Stimulated activated CD4-positive, alpha-beta T cell treated with anti-CD3 and anti-CD28 coated beads, Interleukin-1b, Interleukin-23, amount 100 ng/mL, for 24 hours (primary cell): ENCODE data around the gene SNRNP40.
"Not testable (repeated sequence)": the region's sequence is repeated elsewhere in the genome, so short reads cannot be mapped to it uniquely, and the experiment has no call there.

Source experiments
- DNase-seq, 4 experiments: peaks; one replicate each; pipeline ENCODE4 v3.0.0-alpha.2; 2020; ENCODE audit warnings: low read depth in 4 of 4, low spot score in 1 of 4

The SNRNP40 gene

DNA sequence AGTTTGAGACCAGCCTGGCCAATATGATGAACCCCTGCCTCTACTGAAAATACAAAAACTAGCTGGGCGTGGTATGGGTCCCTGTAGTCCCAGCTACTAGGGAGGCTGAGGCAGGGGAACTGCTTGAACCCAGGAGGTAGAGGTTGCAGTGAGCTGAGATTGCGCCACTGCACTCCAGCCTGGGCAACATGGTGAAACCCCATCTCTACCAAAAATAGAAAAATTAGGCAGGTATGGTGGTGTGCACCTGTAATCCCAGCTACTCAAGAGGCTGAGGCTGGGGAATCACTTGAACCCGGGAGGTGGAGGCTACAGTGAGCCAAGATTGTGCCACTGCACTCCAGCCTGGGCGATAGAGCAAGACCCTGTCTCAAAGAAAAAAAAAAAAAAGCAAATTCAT, 8.8 kb downstream of the SNRNP40 start:
- DNase-seq, result not testable (repeated sequence)

DNA sequence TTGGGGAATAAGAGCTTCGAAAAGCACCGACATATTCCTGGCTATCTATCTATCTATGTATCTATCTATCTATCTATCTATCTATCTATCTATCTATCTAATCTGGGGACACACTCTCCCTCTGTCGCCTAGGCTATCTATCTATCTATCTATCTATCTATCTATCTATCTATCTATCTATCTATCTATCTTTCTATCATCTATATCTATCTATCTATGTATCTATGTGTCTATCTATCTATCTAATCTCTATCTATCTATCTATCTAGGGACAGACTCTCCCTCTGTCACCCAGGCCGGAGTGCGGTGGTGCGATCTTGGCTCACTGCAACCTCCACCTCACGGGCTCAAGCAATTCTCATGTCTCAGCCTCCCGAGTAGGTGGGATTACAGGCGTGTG, 14.2 kb downstream of the SNRNP40 start:
- not testable (repeated sequence) for DNase-seq

DNA sequence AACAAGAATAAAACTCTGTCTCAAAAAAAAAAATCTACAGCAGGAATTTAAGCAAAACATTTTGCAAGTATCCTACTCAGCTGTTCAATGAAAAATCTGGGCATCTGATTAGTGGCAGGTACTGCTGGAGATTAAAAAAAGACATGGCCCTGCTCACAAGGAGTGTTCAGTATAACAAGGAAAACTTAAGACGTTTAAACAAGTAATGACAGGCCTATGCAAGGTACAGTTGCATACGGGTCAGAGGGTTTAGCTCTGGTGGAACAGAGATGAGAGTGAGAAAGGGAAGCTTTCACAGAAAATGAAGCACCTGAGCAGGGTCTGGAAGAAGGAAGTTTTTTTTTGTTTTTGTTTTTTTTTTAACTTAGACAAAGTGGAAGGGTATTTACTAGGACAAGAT, 23.0 kb downstream of the SNRNP40 start:
- no peak for DNase-seq

DNA sequence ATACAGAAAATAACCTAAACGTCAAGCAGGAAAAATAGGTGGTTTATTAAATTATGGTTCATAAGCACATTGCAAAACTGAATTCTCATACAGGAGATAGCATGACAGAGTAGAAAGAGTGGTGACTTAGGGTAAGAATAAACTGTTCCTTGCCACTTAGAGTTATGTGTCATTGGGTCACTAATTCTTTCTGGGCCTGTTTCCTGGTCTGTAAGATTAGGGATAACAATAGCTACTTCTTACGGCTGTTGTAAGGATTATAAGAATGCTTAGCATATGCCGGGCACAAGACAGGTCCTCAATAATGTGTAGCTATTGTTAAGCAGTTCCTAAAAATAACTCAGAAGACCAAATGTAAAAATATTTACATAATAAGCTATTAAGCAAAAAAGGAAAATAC, 24.2 kb downstream of the SNRNP40 start:
- no peak for DNase-seq

DNA sequence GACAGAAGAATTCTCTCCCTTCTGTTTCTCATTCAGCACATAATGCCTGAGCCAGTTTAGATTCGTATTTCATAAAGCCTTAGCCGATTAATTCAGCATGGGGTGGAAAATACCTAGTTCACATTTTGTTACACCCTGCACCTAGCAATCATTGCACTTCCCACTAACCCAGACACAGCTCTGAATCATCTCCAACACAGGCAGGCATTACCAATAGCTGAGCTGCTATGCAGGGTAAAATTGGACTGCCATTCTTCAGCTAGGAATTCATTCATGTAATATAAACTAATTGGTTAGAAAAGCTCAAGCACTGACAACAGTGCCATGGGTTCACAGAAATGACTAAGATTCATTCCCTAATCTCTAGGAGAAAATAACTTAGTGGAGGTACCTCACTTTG, 30.0 kb downstream of the SNRNP40 start:
- DNase-seq, result no peak

DNA sequence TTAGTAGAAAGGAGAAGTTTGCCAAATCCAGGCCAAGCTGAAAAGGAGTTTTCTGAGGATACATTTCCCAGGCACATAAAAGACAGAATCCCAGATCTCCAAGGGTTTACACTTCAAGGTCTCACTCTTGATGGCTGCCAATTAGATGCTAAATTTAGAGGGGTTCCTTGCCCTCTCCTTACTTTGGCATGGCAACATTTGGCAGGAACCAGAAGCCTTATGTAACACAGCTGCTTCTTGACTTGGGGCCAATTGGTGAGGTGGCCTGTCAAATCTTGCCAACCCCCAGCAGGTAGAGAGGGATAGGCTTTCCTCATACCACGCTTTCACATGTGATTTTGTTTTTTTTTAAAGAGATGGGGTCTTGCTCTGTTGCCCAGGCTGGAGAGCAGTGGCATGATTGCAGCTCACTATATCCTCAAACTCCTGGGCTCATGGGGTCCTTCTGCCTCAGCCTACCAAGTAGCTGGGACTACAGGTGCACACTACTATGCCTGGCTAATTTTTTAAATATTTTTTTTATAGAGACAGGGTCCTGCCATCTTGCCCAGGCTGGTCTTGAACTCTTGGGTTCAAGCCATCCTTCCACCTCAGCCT, 31.7 kb downstream of the SNRNP40 start:
- DNase-seq, result no peak

DNA sequence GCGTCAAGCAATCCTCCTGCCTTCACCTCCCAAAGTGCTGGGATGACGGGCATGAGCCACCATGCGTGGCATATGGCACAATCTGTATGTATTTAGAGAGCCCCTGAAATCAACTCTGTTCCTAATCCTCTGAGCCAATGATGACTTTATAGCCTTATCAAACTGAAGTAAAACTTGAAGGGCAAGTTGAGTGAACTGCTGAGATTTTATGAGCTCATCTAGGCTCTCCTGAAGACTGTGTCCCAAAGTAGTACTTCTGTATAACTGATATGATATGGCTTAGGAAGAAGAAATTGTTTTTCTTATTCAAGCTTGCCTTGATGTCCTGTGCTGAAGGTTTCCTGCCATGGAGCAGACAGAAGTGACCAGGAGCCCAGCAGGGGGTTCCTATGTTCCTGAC, 33.2 kb downstream of the SNRNP40 start:
- no peak for DNase-seq

DNA sequence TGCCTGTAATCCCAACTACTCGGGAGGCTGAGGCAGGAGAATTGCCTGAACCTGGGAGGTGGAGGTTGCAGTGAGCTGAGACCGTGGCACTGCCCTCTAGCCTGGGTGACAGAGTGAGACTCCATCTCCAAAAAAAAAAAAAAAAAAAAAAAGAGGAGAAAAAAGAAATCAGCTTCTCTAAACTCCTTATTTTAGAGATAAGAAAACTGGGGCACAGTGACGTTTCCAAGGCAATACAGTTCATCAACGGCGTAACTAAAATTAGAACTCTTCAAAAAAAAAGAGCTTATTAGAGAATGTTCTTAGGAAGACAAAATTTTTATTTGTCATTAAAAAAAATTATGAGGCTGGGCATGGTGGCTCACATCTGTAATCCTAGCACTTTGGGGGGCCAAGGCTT, 34.2 kb downstream of the SNRNP40 start:
- DNase-seq, result not testable (repeated sequence)

DNA sequence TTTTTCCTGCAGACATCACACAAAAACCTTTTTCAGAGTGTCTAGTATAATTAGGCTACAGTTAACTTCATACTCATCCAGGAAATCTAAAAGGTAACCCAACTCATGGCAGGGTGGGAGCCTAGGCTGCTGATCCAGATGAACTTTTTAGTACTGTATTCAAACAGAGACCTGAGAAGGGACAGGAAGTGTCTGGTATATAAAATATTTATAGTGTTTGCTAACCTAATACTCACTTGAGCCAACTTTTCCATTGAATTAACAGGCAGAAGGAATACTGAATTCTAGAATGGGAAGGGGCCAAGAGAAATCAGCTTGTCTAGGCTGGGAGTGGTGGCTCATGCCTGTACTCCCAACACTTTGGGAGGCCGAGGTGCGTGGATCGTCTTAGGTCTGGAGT, 34.7 kb downstream of the SNRNP40 start:
- DNase-seq, result no peak

DNA sequence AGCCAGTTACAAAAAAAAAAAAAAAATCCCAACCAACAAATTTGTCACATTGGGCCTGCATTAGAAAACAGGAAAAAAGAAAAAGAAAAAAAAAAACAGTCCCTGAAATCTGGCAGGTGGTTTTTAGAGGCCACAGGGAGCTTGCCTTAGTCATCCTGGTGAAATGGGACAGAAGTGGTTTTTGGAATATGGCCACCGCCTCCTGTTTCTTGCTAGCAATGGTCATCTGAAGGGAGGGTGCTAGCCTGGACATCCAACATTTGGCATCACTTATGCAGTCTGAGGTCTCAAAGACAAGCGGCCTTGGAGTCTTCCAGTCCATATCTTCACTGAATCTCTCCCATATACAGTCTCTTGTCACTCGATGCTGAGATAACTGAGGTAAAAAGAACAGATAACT, 36.8 kb downstream of the SNRNP40 start:
- DNase-seq, result no peak

DNA sequence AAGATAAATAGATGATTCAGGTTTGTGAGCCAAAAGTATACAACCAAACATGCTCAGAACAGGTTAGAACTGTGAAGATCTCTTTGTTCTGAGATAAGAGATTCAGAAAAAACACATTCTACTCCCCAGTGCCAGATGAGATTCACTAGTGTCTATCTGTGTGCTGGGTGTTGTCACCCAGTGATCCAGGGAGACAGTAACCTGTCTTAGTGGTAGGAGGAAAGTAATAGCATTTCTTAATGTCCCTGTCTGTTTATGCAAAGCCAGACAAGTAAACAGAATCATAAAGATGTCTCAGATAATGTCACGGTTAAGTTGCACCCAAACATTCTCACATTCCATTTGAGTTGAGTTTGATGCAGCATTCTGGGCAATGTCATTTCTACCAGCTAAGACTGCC, 38.0 kb downstream of the SNRNP40 start:
- no peak for DNase-seq

DNA sequence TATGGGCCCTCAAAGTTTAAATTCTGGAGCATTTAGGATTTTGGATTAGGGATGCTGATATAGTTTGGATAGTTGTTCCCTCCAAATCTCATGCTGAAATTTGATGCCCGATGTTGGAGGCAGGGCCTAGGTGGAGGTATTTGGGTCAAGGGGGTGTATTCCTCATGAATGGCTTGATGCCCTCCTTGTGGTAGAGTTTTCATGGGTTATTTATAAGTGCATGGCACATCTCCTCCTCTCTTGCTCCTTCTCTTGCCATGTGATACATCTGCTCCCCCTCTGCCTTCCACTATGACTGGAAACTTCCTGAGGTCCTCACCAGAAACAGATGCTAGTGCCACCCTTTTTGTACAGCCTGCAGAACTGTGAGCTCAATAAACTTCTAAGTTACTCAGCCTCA, 39.4 kb downstream of the SNRNP40 start:
- no peak for DNase-seq

DNA sequence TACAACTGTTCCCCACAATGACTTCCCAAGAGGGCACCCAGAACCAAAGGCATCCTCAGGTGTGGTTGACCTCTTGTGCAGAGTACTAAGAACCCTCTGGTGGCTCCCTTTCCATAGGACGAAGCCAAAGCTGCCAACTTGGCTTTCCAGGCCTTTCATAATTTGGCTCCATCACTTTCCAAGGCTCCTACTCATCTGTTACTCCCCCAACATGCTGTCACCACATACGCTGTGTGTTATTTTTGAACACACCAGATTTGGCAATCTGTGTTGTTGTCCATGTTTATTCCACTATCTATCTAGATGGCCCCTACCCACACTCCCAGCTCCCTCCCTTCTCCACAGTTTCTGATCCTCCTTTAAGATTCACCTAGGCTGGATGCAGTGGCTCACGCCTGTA, 46.7 kb downstream of the SNRNP40 start:
- no peak for DNase-seq

DNA sequence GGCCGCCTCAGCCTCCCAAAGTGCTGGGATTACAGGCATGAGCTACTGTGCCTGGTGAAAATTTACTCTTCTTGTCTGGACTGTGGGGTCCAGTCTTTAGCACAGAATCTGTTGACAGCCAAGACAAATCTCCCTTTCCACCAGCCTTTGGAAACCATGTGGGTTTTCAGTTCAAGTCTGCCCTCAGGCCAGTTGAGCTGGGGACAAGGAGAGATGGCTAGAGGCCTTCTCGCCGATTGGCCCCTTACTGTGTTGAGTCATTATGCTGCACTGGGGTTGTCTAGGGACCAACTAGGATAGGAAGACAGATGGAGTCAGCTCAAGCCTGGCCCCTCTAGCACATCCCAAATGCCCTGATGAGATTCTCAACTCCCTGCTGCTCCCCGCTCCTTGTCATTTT, 48.3 kb downstream of the SNRNP40 start:
- DNase-seq, result no peak

DNA sequence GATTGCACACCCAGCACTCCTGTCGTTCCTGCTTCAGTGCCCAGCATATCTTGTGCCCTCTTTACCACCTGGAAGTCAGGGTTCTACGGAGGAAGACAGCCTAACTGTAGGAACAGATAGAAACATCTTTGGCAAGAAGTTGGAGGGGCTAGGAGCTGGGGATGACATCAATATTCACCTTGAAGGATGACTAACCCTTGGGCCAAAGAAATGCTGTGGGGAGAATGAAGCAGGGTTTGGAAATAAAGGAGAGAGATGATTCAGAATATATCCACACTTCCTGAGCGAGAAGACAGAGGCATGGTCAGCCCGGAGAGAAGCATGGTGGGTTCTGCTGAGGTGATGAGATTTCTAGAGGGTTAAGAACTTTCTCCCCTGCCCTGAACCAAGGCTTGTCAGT, 52.3 kb downstream of the SNRNP40 start:
- DNase-seq, result no peak

DNA sequence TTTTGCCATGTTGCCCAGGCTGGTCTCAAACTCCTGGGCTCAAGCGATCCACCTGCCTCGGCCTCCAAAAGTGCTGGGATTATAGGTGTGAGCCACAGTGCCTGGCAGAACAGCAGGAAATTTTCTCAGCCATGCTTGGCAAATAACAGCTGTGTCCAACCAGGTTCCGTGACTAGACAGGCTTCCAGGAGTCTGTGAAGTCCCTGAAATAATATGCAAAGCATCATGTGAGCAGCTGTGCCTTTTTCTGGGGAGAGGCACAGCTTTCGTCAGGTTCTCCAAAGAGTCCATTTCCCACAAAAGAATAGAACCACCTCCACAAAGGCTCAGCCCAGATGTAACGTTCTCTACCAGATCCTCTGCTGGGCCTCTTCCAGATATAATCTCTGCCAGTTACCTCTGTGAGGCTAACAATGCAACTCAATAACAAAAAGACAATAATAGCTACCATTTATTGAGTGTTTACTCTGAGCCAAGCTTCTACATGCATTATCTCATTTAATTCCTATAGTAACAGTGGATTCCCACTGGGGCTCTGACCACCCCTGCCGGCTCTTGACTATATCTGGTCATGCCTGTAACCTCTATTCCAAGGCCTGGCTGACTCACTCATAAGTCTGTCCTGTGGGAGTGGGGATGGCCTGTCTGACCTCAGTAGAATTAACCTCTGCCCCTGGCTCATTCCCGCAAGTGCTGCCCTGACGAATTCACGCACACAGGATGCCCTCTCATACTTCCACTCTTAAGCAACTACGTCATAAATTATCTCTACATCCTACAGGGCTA, 52.9 kb downstream of the SNRNP40 start:
- DNase-seq, result no peak

DNA sequence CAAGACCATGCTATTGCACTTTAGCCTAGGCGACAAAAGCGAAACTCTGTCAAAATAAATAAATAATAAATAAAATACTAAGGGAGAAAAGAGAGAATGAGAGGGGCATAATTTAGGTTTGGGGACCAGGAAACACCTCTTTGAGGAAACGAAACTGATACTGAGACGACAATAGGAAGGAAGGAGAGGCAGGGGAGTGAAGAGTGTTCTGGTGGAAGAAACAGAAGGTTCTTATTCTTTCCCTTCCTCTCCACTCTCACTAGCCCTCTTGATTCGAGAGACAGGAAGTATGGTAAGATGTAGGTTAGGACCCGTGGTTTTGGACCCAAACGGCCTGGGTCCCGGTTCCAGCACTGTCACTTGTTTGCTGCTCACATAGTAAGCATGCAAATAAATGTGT, 55.3 kb downstream of the SNRNP40 start:
- DNase-seq, result no peak

DNA sequence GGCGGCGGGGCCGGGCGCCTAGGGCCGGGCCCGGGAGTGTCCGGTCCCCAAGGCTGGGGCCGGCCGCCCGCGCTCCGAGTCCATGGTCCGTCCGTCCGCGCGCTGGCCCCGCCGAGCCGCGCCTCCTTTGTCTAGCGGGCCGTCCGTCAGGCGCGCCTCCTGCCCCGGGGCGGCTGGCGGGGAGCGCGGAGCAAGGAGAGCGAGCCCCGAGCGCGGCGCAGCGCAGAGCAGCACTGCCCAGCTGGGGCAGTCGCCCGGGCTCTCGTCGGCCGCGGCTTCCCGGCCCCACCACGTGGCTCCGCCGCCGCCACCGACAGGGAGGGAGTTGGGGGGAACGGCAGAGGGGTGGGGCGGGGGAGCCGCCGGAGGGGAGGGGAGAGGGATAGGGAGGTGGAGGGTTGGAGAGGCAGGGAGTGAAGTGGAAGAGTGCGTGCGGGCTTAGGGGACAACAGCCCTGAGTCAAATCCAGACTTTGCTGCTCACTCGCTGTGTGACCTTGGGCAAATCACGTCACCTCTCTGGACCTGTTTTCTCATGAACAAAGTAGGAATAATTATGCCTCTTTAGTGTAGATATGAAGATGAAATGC, 56.8 kb downstream of the SNRNP40 start, which contains the start of gene NKAIN1:
NKAIN1 (minus strand) TSS at position 235 of the 589 bp plus-strand sequence. CDS start 340 bp downstream, outside the sequence.
- no peak for DNase-seq

DNA sequence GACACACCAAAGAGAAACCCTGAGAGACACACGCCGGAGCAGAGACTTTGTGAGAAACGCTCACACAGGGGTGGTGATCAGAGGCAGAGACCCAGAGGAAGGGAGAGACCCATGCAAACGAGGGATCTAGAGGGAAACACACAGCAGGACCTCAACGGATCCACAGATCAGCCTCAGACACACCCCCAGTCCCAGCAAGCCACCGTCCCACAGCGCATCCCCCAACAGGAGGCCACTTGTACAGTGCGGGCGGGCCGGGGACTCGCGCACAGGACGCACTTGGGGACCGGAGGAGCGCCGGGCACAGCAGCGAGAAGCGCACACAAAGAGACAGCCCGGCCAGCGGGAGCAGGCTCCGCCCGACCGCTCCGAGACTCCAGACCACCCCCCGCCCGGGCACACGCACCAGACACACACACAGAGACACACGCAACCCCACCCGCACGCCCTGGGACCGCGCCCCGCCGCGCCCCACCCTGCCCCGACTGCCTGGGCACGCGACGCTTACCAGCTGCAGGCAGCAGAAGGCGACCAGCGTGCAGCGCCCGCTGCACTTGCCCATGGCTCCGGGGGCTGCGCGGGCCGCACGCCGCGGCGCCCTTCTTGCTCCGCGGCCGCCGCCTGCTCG, 57.5 kb downstream of the SNRNP40 start:
- no peak for DNase-seq

DNA sequence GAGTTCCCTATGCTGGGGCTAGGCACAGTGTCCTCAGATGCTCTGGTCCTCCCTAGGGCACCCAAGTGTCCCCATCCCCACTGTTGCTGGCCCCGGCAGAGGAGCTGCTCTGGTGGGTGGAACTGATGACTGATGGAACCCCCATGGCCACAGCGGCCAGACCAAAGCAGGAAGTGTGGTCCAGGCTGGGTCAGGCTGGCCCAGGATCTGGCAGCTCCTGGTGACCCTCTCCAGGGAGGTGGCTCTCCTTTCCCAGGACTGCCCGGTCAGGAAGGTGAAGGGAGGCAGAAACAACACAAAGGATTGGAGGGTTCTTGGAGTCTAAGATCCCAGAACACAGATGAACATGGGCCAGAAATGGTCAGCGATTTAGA, 58.0 kb downstream of the SNRNP40 start:
- DNase-seq, result no peak

DNA sequence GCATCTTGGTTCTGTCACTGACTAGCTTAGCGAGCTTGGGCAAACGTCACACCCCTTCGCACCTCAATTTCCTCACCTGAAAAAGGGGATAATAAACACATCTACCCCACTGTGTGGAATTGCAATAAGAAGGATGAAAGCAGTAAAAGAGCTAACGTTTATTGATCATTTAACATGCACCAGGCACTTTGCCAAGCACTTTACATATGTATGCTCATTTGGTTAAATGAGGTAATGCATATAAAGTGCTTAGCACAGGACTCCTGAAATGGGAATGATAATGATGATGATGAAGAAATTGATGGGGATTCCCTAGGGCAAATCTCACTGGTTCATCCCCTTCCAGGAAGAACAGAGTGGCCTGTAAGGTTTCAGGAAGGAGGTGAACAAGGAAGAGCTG, 61.7 kb downstream of the SNRNP40 start:
- DNase-seq, result no peak

DNA sequence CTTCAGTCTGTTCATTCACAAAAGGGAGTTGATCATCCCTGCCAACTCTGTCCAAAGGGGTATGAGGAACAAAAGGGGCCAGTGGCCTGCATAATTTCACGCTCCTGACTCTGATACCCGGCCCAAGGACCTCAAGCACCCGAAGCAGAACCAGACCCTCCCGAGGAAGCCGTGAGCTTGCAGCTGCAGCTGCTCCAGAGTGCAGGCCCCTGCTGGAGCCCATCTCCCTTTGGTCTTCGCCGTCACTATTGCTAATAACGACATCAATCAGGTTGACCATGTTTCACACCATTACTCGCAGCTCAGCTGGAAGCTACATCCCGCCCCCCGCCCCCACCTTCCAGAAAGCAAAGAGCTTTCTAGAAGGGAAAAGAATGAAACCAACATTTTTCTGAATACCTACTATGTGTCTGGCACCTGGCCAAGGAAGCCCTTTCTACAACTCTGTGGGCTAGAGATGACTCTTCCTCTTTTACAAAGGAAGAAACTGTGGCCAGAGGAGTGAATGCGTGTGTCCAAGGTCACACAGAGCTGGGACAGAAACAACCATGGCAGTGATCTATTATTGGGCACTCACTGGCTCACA, 62.4 kb downstream of the SNRNP40 start:
- no peak for DNase-seq
